Upper lobe of left lung (tissue), 6 donors: ENCODE measurements around the gene LMTK3. TPM values are rescaled to one million over a fixed set of nuclear protein-coding genes. Genes with fewer than 3 reads are reported as not detected.

Source experiments
- ATAC-seq, 2 donors: fragments of 200-7000 bp; cut with Tn5 transposase; one replicate each; pipeline ENCODE4 v1.9.1; 2022; ENCODE audit warnings: mild to moderate bottlenecking in 2 of 2, moderate library complexity in 2 of 2; ENCODE audit not compliant: low FRiP score in 2 of 2
- DNase-seq, 2 donors: peaks; one replicate each; pipeline ENCODE4 v3.0.0-alpha.2; 2019 to 2020
- H3K27ac ChIP-seq, 4 donors: fragments of 200-600 bp; sonication (generic); one replicate each; pipeline ENCODE4 v1.5.1; 2016 to 2019
- H3K27me3 ChIP-seq, 4 donors: fragments of 200-600 bp; sonication (generic); one replicate each; pipeline ENCODE4 v1.5.1; 2017 to 2019
- H3K36me3 ChIP-seq, 4 donors: fragments of 200-600 bp; sonication (generic); one replicate each; pipeline ENCODE4 v1.5.1; 2016 to 2019
- H3K4me1 ChIP-seq, 4 donors: fragments of 200-600 bp; sonication (generic); one replicate each; pipeline ENCODE4 v1.5.1; 2018 to 2019
- H3K4me3 ChIP-seq, 4 donors: fragments of 200-600 bp; sonication (generic); one replicate each; pipeline ENCODE4 v1.5.1; 2017 to 2019; ENCODE audit warnings: mild to moderate bottlenecking in 2 of 4, moderate library complexity in 1 of 4
- H3K9me3 ChIP-seq, 4 donors: fragments of 200-600 bp; sonication (generic); one replicate each; pipeline ENCODE4 v1.5.1; 2018 to 2019
- EP300 ChIP-seq, 4 donors: sonication (generic); formaldehyde crosslinking; IDR thresholded peaks; one replicate each; pipeline ENCODE4 v1.5.1; 2017; ENCODE audit warnings: antibody characterized with exemption in 4 of 4, control low read depth in 2 of 4
- POLR2A ChIP-seq, 4 donors: fragments of 450-650 bp; IDR thresholded peaks; one replicate each; pipeline ENCODE4 v1.5.1; 2016 to 2017; ENCODE audit warnings: antibody characterized with exemption in 4 of 4, mild to moderate bottlenecking in 2 of 4
- POLR2AphosphoS5 ChIP-seq, 2 donors: sonication (generic); formaldehyde crosslinking; IDR thresholded peaks; one replicate each; pipeline ENCODE4 v1.5.1; 2017; ENCODE audit warnings: antibody characterized with exemption in 2 of 2
- WGBS, 2 donors: methylation state at CpG; one replicate each; pipeline ENCODE4 v1.1.5; 2017 to 2018; 5-methylcytosine and 5-hydroxymethylcytosine counted together
- total RNA-seq, 6 donors: library from RNA; depleted of rRNA in 4 of 6; stranded (reverse); fragments of >200 nt in 4 of 6; gene quantifications; one replicate each; pipeline versions ENCODE4 v1.1.0 to v1.2.1, GENCODE V29; 2016 to 2021
- TF ChIP-seq, protein P1 (sequence below), 6 experiments: fragments of 450-650 bp in 4 of 6; fragments of 200-600 bp in 2 of 6; sonication (generic) in 2 of 6; IDR thresholded peaks; one replicate each; pipeline ENCODE4 v1.5.1; 2016 to 2019; ENCODE audit warnings: antibody characterized with exemption in 6 of 6
- donor health status: DM: no; HTN: no; CAD: no; lungs with moderate emphysema.
- donor health status: DM: no; HTN: yes; CAD: no; lungs with severe emphysema.

Gene LMTK3
- total RNA-seq, 6 donors from 2014 or later, result 4.9 to 45.1 (median 13.1) TPM

DNA sequence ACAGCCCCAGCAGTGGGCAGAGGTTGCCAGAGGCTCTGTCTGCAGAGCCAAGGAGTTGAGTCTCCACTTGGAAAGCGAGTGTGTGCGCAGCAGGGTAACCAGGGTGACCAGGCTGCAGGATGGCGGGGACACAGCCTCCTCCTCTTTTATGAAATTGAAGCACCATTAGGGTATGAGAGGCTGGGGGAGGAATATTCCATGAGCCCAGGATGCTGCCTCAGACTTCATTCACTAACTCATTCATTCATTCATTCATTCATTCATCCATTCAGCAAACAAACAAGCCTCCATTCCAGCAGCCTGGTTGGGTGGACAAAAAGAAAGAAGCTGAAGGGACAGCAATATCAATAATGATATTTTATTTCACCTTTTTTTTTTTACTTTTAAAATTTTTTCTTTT is 6.6 kb upstream of the LMTK3 start:
- Histone ChIP-seq H3K27me3 (peaks cover 0 to 5% (median 2%) of the 10 kb centered on the region in 4 donors), H3K4me1 (peaks cover 5 to 9% (median 6%) of the 10 kb centered on the region in 4 donors), H3K4me3 (no peak overlapping the region), H3K9me3 (no peaks in the 10 kb centered on the region), H3K27ac (no peak overlapping the region), H3K36me3 (no peaks in the 10 kb centered on the region)
- WGBS, 2 donors, result 75 to 93% methylated on average over 3 of the region's 3 CpGs
- ATAC-seq (no peak), DNase-seq (no peak)
- TF ChIP-seq, protein P1, sequence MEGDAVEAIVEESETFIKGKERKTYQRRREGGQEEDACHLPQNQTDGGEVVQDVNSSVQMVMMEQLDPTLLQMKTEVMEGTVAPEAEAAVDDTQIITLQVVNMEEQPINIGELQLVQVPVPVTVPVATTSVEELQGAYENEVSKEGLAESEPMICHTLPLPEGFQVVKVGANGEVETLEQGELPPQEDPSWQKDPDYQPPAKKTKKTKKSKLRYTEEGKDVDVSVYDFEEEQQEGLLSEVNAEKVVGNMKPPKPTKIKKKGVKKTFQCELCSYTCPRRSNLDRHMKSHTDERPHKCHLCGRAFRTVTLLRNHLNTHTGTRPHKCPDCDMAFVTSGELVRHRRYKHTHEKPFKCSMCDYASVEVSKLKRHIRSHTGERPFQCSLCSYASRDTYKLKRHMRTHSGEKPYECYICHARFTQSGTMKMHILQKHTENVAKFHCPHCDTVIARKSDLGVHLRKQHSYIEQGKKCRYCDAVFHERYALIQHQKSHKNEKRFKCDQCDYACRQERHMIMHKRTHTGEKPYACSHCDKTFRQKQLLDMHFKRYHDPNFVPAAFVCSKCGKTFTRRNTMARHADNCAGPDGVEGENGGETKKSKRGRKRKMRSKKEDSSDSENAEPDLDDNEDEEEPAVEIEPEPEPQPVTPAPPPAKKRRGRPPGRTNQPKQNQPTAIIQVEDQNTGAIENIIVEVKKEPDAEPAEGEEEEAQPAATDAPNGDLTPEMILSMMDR (IDR thresholded peaks at IDR 0.05), result no peak
- TF ChIP-seq POLR2AphosphoS5 (IDR thresholded peaks at IDR 0.05), result no peak
- TF ChIP-seq POLR2A (IDR thresholded peaks at IDR 0.05), result no peak
- no peak for TF ChIP-seq EP300 (IDR thresholded peaks at IDR 0.05)

DNA sequence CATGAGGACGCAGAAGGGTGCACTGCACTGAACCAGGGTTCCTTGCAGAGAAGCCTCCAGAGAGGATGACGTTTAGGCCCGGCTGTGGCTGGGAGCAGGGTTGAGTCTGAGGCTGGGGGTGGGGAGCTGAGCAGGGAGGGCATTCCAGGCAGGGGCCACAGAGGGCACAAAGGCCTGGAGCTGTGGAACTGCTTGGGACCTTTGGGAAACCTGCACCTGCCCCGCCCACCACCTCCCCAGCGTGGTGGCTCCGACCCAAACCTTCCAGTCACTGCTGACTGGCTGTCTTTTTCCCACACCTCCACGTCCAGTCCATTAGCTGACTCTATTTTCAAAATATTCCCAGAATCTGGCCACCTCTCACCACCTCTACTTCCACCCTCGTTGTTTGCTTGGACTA is 4.9 kb upstream of the LMTK3 start:
- peaks cover 0 to 17% (median 14%) of the 10 kb centered on the region in 4 donors for H3K27me3 ChIP-seq
- H3K9me3 ChIP-seq, result no peaks in the 10 kb centered on the region
- H3K36me3 ChIP-seq, result no peaks in the 10 kb centered on the region
- TF ChIP-seq EP300 (IDR thresholded peaks at IDR 0.05), result no peak
- no peak for TF ChIP-seq POLR2AphosphoS5 (IDR thresholded peaks at IDR 0.05)
- TF ChIP-seq POLR2A (IDR thresholded peaks at IDR 0.05), result no peak
- TF ChIP-seq, protein P1 (IDR thresholded peaks at IDR 0.05), result no peak
- no peak overlapping the region for H3K4me3 ChIP-seq
- no peak for DNase-seq
- H3K4me1 ChIP-seq, result peaks cover 6 to 23% (median 7%) of the 10 kb centered on the region in 4 donors
- ATAC-seq, result no peak
- H3K27ac ChIP-seq, result no peak overlapping the region
- 75 to 83% methylated on average over 7 to 8 of the region's 8 CpGs for WGBS, 2 donors

DNA sequence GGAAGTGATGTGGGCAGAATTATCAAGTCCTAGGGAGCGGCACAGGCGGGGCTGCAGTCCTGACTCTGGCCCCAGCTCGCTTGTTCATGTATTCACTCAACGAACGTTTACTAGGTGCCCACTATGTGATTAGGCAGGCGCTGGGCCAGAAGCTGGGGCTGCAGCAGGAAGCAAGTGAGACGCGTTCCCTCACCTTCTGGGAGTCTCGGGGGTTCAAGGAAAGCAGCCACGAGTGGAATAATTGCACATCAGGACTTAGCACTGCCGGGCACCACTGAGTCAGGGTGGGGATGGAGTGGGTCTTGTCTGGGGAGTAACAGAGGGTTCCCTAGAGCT is 2.5 kb upstream of the LMTK3 start:
- peak overlapping the region in 1 of 4 donors; percentile 81 for H3K4me3 ChIP-seq
- H3K27ac ChIP-seq, result no peak overlapping the region
- TF ChIP-seq, protein P1 (IDR thresholded peaks at IDR 0.05), result no peak
- TF ChIP-seq POLR2A (IDR thresholded peaks at IDR 0.05) (no peak), EP300 (IDR thresholded peaks at IDR 0.05) (no peak), POLR2AphosphoS5 (IDR thresholded peaks at IDR 0.05) (no peak)
- WGBS, 2 donors, result 49 to 72% methylated on average over 8 to 11 of the region's 11 CpGs
- peaks cover 0 to 32% (median 21%) of the 10 kb centered on the region in 4 donors for H3K27me3 ChIP-seq
- H3K36me3 ChIP-seq, result no peaks in the 10 kb centered on the region
- H3K9me3 ChIP-seq, result no peaks in the 10 kb centered on the region
- DNase-seq (no peak), ATAC-seq (no peak)
- peaks cover 15 to 37% (median 16%) of the 10 kb centered on the region in 4 donors for H3K4me1 ChIP-seq

DNA sequence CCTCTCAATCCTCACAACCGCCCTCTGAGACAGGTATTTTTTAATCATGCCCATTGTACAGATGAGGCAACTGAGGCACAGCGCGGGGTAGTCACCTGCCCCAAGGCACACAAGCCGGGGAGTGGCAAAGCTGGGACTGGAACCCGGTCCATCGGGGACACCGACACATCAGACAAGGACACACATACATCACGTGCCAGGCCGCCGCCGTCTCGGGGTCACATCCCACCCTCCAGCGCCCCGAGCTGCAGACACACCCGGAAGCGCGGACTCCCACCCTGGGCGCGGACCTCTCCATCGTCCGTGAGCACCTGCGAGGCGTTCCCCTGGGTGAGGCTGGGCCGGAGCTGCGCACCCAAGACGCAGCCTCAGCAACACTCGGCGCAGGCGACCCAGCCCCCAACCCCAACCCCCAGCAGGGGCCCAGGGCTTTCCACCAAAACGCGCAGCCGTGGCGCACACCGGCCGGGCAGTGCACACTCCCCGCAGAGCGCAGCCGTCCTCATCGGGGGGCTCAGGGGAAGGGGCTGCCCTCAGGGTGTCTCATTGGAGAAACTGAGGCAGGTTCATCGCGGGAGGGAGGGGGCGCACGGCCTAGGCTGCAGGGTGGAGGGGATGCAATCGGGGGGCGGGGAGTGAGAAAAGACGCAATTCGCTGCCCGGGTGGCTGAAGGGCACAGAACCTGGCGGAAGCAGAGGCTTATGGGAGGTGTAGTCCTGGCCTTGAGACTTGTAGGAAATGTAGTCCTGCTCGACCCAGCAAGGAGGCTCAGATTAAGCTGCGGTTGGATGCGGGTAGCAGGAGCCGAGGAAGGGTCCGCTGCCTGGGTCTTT is 1.9 kb upstream of the LMTK3 start:
- peak; percentile 70 to 84 for ATAC-seq
- H3K27ac ChIP-seq, result peak overlapping the region in 2 of 4 donors; percentile 40 to 49
- peak; percentile 84 to 88 for DNase-seq

More for the DNA sequence above, 1.9 kb upstream of the LMTK3 start:
- Histone ChIP-seq H3K36me3 (no peaks in the 10 kb centered on the region), H3K27me3 (peaks cover 0 to 32% (median 21%) of the 10 kb centered on the region in 4 donors), H3K4me3 (peak overlapping the region; percentile 45 to 81 (median 60)), H3K4me1 (peaks cover 15 to 37% (median 16%) of the 10 kb centered on the region in 4 donors), H3K9me3 (no peaks in the 10 kb centered on the region)
- WGBS, 2 donors, result 1 to 4% methylated on average over 8 to 47 of the region's 54 CpGs
- TF ChIP-seq EP300 (IDR thresholded peaks at IDR 0.05), result no peak
- TF ChIP-seq, protein P1 (IDR thresholded peaks at IDR 0.05), result no peak
- no peak for TF ChIP-seq POLR2AphosphoS5 (IDR thresholded peaks at IDR 0.05)
- peak in 1 of 4 donors; percentile 21 for TF ChIP-seq POLR2A (IDR thresholded peaks at IDR 0.05)
